MM.1S (cell line): ENCODE results near the gene DIPK1C.

ENCODE experiments used
- DNase-seq: peaks from one replicate; pipeline ENCODE4 v3.0.0-alpha.2; 2015
- H2AFZ ChIP-seq: fragments of 300-600 bp; sonication (generic); 2 replicates; pipeline ENCODE4 v1.6.0; 2016; ENCODE audit warnings: antibody characterized with exemption, low read length
- H3F3A ChIP-seq: fragments of 300-600 bp; sonication (generic); 2 replicates; pipeline ENCODE4 v1.6.1; 2016; ENCODE audit warnings: mild to moderate bottlenecking, antibody characterized with exemption, low read length, moderate library complexity, mixed read lengths; ENCODE audit not compliant: insufficient read depth
- H3K27ac ChIP-seq: fragments of 300-600 bp; sonication (generic); 2 replicates; pipeline ENCODE4 v1.5.1; 2016; ENCODE audit warnings: mild to moderate bottlenecking, low read length
- H3K27me3 ChIP-seq: fragments of 300-600 bp; sonication (generic); replicated peaks from 2 replicates; pipeline ENCODE4 v1.6.0; 2016; ENCODE audit warnings: low read length; ENCODE audit not compliant: insufficient read depth
- H3K36me3 ChIP-seq: fragments of 300-600 bp; sonication (generic); replicated peaks from 2 replicates; pipeline ENCODE4 v1.6.1; 2016; ENCODE audit warnings: mild to moderate bottlenecking, low read length, mixed read lengths; ENCODE audit not compliant: insufficient read depth
- H3K4me1 ChIP-seq: fragments of 300-600 bp; sonication (generic); 2 replicates; pipeline ENCODE4 v1.6.1; 2016; ENCODE audit warnings: low read length, mixed read lengths
- H3K4me2 ChIP-seq: fragments of 300-600 bp; sonication (generic); 2 replicates; pipeline ENCODE4 v1.6.0; 2016; ENCODE audit warnings: low read depth, low read length
- H3K4me3 ChIP-seq: fragments of 300-600 bp; sonication (generic); 2 replicates; pipeline ENCODE4 v1.5.1; 2016; ENCODE audit warnings: low read length, mixed read lengths
- H3K79me2 ChIP-seq: fragments of 300-600 bp; sonication (generic); 2 replicates; pipeline ENCODE4 v1.6.1; 2016; ENCODE audit warnings: mixed run types, low read length, mixed read lengths
- H3K9ac ChIP-seq: fragments of 300-600 bp; sonication (generic); 2 replicates; pipeline ENCODE4 v1.6.1; 2016; ENCODE audit warnings: low read length, mixed read lengths
- H3K9me2 ChIP-seq: fragments of 300-600 bp; sonication (generic); replicated peaks from 2 replicates; pipeline ENCODE4 v1.6.1; 2016; ENCODE audit warnings: mild to moderate bottlenecking, low read length, mixed read lengths; ENCODE audit not compliant: insufficient read depth
- H3K9me3 ChIP-seq: fragments of 300-600 bp; sonication (generic); replicated peaks from 2 replicates; pipeline ENCODE4 v1.6.1; 2016; ENCODE audit warnings: mild to moderate bottlenecking, low read length, mixed read lengths; ENCODE audit not compliant: insufficient read depth
- H4K20me1 ChIP-seq: fragments of 300-600 bp; sonication (generic); 2 replicates; pipeline ENCODE4 v1.6.1; 2016; ENCODE audit warnings: mild to moderate bottlenecking, low read length, moderate library complexity, mixed read lengths; ENCODE audit not compliant: insufficient read depth
- EZH2 ChIP-seq: fragments of 300-600 bp; sonication (generic); optimal IDR thresholded peaks from 2 replicates; pipeline ENCODE3; 2017; ENCODE audit warnings: low read depth, mild to moderate bottlenecking, antibody characterized with exemption, low read length, mixed read lengths
- EZH2phosphoT487 ChIP-seq: fragments of 300-600 bp; sonication (generic); IDR thresholded peaks from 2 replicates; pipeline ENCODE4 v1.6.1; 2018; ENCODE audit warnings: antibody characterized with exemption, low read length
- TF ChIP-seq, protein P1 (sequence below): fragments of 300-600 bp; sonication (generic); IDR thresholded peaks from 2 replicates; pipeline ENCODE4 v1.5.1; 2016; ENCODE audit warnings: antibody characterized with exemption, low read length, mixed read lengths

The DIPK1C gene

GRCh38 chr18:74425161-74425560, 31.9 kb downstream of the DIPK1C start:
- Histone ChIP-seq H3K4me2 (no peak overlapping the region), H3K27me3 (no peaks in the 10 kb centered on the region), H2AFZ (no peak overlapping the region), H3K9me2 (no peaks in the 10 kb centered on the region), H3K9ac (no peak overlapping the region), H4K20me1 (no peaks in the 10 kb centered on the region), H3K9me3 (no peaks in the 10 kb centered on the region), H3K36me3 (no peaks in the 10 kb centered on the region), H3K79me2 (no peaks in the 10 kb centered on the region), H3F3A (no peaks in the 10 kb centered on the region), H3K4me3 (no peak overlapping the region), H3K27ac (no peak overlapping the region), H3K4me1 (no peaks in the 10 kb centered on the region)
- TF ChIP-seq, protein P1, sequence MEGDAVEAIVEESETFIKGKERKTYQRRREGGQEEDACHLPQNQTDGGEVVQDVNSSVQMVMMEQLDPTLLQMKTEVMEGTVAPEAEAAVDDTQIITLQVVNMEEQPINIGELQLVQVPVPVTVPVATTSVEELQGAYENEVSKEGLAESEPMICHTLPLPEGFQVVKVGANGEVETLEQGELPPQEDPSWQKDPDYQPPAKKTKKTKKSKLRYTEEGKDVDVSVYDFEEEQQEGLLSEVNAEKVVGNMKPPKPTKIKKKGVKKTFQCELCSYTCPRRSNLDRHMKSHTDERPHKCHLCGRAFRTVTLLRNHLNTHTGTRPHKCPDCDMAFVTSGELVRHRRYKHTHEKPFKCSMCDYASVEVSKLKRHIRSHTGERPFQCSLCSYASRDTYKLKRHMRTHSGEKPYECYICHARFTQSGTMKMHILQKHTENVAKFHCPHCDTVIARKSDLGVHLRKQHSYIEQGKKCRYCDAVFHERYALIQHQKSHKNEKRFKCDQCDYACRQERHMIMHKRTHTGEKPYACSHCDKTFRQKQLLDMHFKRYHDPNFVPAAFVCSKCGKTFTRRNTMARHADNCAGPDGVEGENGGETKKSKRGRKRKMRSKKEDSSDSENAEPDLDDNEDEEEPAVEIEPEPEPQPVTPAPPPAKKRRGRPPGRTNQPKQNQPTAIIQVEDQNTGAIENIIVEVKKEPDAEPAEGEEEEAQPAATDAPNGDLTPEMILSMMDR = no peak
- TF ChIP-seq EZH2phosphoT487 (no peak), EZH2 (no peak)
- no peak for DNase-seq

- Histone ChIP-seq H4K20me1 (no peaks in the 10 kb centered on the region), H3K27ac (no peak overlapping the region)
These were observed 34.6 kb downstream of the DIPK1C start for GRCh38 chr18:74422541-74422940.

GRCh38 chr18:74420926-74421325, 36.2 kb downstream of the DIPK1C start:
- no peaks in the 10 kb centered on the region for H3K9me2 ChIP-seq
- DNase-seq = no peak
- H3K36me3 ChIP-seq = no peaks in the 10 kb centered on the region
- no peak overlapping the region for H3K4me2 ChIP-seq
- no peak overlapping the region for H3K27ac ChIP-seq
- H3K79me2 ChIP-seq = no peaks in the 10 kb centered on the region
- H3F3A ChIP-seq = no peaks in the 10 kb centered on the region
- TF ChIP-seq, protein P1 = no peak
- no peak for TF ChIP-seq EZH2phosphoT487
- no peak for TF ChIP-seq EZH2
- no peak overlapping the region for H2AFZ ChIP-seq
- H3K4me1 ChIP-seq = no peaks in the 10 kb centered on the region
- H3K9ac ChIP-seq = no peak overlapping the region
- H3K9me3 ChIP-seq = no peaks in the 10 kb centered on the region
- H3K4me3 ChIP-seq = no peak overlapping the region
- no peaks in the 10 kb centered on the region for H4K20me1 ChIP-seq
- H3K27me3 ChIP-seq = no peaks in the 10 kb centered on the region

More at GRCh38 chr18:74422541-74422940, 34.6 kb downstream of the DIPK1C start:
- H3K9ac ChIP-seq = no peak overlapping the region
- no peak for DNase-seq
- no peaks in the 10 kb centered on the region for H3K27me3 ChIP-seq
- no peak overlapping the region for H3K4me3 ChIP-seq
- no peak overlapping the region for H2AFZ ChIP-seq
- H3K4me2 ChIP-seq = no peak overlapping the region
- H3K4me1 ChIP-seq = no peaks in the 10 kb centered on the region
- TF ChIP-seq, protein P1 = no peak
- TF ChIP-seq EZH2 = no peak
- no peak for TF ChIP-seq EZH2phosphoT487
- no peaks in the 10 kb centered on the region for H3K9me2 ChIP-seq
- H3K79me2 ChIP-seq = no peaks in the 10 kb centered on the region
- no peaks in the 10 kb centered on the region for H3K36me3 ChIP-seq
- H3K9me3 ChIP-seq = no peaks in the 10 kb centered on the region
- H3F3A ChIP-seq = no peaks in the 10 kb centered on the region
